ENCODE results near the gene CCDC88C.
A peak's percentile ranks its signal among the peaks of the same experiment; 100 is the strongest.
"Not testable (repeated sequence)": the region's sequence is repeated elsewhere in the genome, so short reads cannot be mapped to it uniquely, and the experiment has no call there.

CCDC88C gene

GRCh38 chr14:91272341-91273272, 145.0 kb downstream of the CCDC88C start:
- Histone ChIP-seq H3K4me3 (ENCODE audit: low read length in 2 of 2) (no peak overlapping the region), H3K36me3 (ENCODE audit: control insufficient read depth in 2 of 2, insufficient read depth in 2 of 2, low read length in 2 of 2) (no peaks in the 10 kb centered on the region), H3K9ac (ENCODE audit: low read length in 2 of 2) (no peak overlapping the region), H3K27me3 (ENCODE audit: control insufficient read depth in 1 of 2, insufficient read depth in 2 of 2, low read length in 2 of 2) (no peaks in the 10 kb centered on the region), H3K4me1 (ENCODE audit: control insufficient read depth, insufficient read depth, low read length) (peaks cover 30% of the 10 kb centered on the region), H3K9me3 (ENCODE audit: control insufficient read depth in 2 of 2, low read length in 2 of 2) (no peaks in the 10 kb centered on the region), H3K27ac (ENCODE audit: low read length) (no peak overlapping the region)

GRCh38 chr14:91271639-91272038, 146.0 kb downstream of the CCDC88C start:
- Histone ChIP-seq H3K27me3 (ENCODE audit: control insufficient read depth in 1 of 2, insufficient read depth in 2 of 2, low read length in 2 of 2) (no peaks in the 10 kb centered on the region), H3K27ac (ENCODE audit: low read length) (no peak overlapping the region), H3K36me3 (ENCODE audit: control insufficient read depth in 2 of 2, insufficient read depth in 2 of 2, low read length in 2 of 2) (no peaks in the 10 kb centered on the region), H3K9ac (ENCODE audit: low read length in 2 of 2) (no peak overlapping the region), H3K9me3 (ENCODE audit: control insufficient read depth in 2 of 2, low read length in 2 of 2) (no peaks in the 10 kb centered on the region), H3K4me3 (ENCODE audit: low read length in 2 of 2) (no peak overlapping the region), H3K4me1 (ENCODE audit: control insufficient read depth, insufficient read depth, low read length) (peaks cover 25% of the 10 kb centered on the region)

DNA sequence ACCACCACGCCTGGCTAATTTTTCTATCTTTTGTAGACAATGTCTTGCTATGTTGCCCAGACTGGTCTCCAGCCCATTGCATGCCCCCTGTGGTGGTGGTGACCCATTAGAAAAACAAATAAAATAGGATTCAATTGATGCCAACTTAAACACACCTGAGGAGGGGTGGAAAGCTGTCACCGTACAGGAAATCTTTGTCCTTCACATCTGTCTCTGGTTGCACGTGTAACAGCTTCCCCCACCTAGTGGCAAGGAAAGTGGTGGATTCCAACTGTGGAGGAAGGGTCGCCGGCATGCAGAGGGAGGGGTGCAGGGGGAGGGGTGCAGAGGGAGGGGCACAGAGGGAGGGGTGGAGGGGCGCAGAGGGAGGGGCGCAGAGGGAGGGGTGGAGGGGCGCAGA, 147.0 kb downstream of the CCDC88C start:
- Histone ChIP-seq H3K4me1 (ENCODE audit: control insufficient read depth, insufficient read depth, low read length) (peaks cover 17% of the 10 kb centered on the region), H3K27ac (ENCODE audit: low read length) (no peak overlapping the region), H3K9me3 (ENCODE audit: control insufficient read depth in 2 of 2, low read length in 2 of 2) (no peaks in the 10 kb centered on the region), H3K27me3 (ENCODE audit: control insufficient read depth in 1 of 2, insufficient read depth in 2 of 2, low read length in 2 of 2) (no peaks in the 10 kb centered on the region), H3K4me3 (ENCODE audit: low read length in 2 of 2) (no peak overlapping the region), H3K36me3 (ENCODE audit: control insufficient read depth in 2 of 2, insufficient read depth in 2 of 2, low read length in 2 of 2) (no peaks in the 10 kb centered on the region), H3K9ac (ENCODE audit: low read length in 2 of 2) (no peak overlapping the region)

DNA sequence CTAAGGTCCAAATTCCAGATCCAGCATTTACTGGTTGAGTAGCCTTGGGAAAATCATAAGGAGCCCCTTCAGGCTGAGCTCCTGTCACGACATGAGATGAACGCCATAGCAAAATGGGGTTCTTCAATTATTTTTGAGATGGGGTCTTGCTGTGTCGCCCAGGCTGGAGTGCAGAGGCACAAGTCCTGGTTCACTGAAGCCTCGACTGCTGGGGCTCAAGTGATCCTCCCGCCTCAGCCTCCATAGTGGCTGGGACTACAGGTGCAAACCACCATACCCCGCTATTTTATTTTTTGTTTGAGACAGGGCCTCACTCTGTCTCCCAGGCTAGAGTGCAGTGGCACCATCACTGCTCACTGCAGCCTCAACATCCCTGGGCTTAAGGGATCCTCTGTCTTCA, 147.4 kb downstream of the CCDC88C start:
- H3K9me3 ChIP-seq (ENCODE audit: control insufficient read depth in 2 of 2, low read length in 2 of 2), result no peaks in the 10 kb centered on the region
- no peaks in the 10 kb centered on the region for H3K36me3 ChIP-seq (ENCODE audit: control insufficient read depth in 2 of 2, insufficient read depth in 2 of 2, low read length in 2 of 2)
- no peak overlapping the region for H3K4me3 ChIP-seq (ENCODE audit: low read length in 2 of 2)
- peaks cover 17% of the 10 kb centered on the region for H3K4me1 ChIP-seq (ENCODE audit: control insufficient read depth, insufficient read depth, low read length)
- no peaks in the 10 kb centered on the region for H3K27me3 ChIP-seq (ENCODE audit: control insufficient read depth in 1 of 2, insufficient read depth in 2 of 2, low read length in 2 of 2)
- H3K27ac ChIP-seq (ENCODE audit: low read length), result no peak overlapping the region
- H3K9ac ChIP-seq (ENCODE audit: low read length in 2 of 2), result no peak overlapping the region

GRCh38 chr14:91269076-91269991, 148.3 kb downstream of the CCDC88C start:
- Histone ChIP-seq H3K27ac (ENCODE audit: low read length) (no peak overlapping the region), H3K27me3 (ENCODE audit: control insufficient read depth in 1 of 2, insufficient read depth in 2 of 2, low read length in 2 of 2) (no peaks in the 10 kb centered on the region), H3K4me3 (ENCODE audit: low read length in 2 of 2) (peak overlapping the region in 1 of 2 donors; percentile 29), H3K9me3 (ENCODE audit: control insufficient read depth in 2 of 2, low read length in 2 of 2) (no peaks in the 10 kb centered on the region), H3K4me1 (ENCODE audit: control insufficient read depth, insufficient read depth, low read length) (peaks cover 24% of the 10 kb centered on the region), H3K9ac (ENCODE audit: low read length in 2 of 2) (no peak overlapping the region), H3K36me3 (ENCODE audit: control insufficient read depth in 2 of 2, insufficient read depth in 2 of 2, low read length in 2 of 2) (no peaks in the 10 kb centered on the region)

GRCh38 chr14:91267965-91268437, 149.6 kb downstream of the CCDC88C start:
- Histone ChIP-seq H3K4me1 (ENCODE audit: control insufficient read depth, insufficient read depth, low read length) (peaks cover 29% of the 10 kb centered on the region), H3K27me3 (ENCODE audit: control insufficient read depth in 1 of 2, insufficient read depth in 2 of 2, low read length in 2 of 2) (no peaks in the 10 kb centered on the region), H3K4me3 (ENCODE audit: low read length in 2 of 2) (no peak overlapping the region), H3K36me3 (ENCODE audit: control insufficient read depth in 2 of 2, insufficient read depth in 2 of 2, low read length in 2 of 2) (no peaks in the 10 kb centered on the region), H3K27ac (ENCODE audit: low read length) (no peak overlapping the region), H3K9me3 (ENCODE audit: control insufficient read depth in 2 of 2, low read length in 2 of 2) (no peaks in the 10 kb centered on the region), H3K9ac (ENCODE audit: low read length in 2 of 2) (no peak overlapping the region)

DNA sequence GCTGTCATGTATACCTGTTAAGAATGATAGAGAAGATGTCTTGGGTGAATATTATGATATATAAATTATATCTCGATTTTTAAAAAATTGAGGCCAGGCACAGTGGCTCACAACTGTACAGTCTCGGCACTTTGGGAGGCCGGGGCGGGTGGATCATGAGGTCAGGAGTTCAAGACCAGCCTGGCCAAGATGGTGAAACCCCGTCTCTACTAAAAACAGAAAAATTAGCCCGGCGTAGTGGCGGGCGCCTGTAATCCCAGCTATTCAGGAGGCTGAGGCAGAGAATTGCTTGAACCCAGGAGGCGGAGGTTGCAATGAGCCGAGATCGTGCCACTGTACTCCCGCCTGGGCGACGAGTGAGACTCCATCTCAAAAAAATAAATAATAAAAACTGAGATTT, 151.3 kb downstream of the CCDC88C start:
- not testable (repeated sequence) for H3K9ac ChIP-seq (ENCODE audit: low read length in 2 of 2); H3K4me3 ChIP-seq (ENCODE audit: low read length in 2 of 2); H3K27ac ChIP-seq (ENCODE audit: low read length); H3K9me3 ChIP-seq (ENCODE audit: control insufficient read depth in 2 of 2, low read length in 2 of 2); H3K36me3 ChIP-seq (ENCODE audit: control insufficient read depth in 2 of 2, insufficient read depth in 2 of 2, low read length in 2 of 2); H3K27me3 ChIP-seq (ENCODE audit: control insufficient read depth in 1 of 2, insufficient read depth in 2 of 2, low read length in 2 of 2)
- peaks cover 25% of the 10 kb centered on the region for H3K4me1 ChIP-seq (ENCODE audit: control insufficient read depth, insufficient read depth, low read length)

DNA sequence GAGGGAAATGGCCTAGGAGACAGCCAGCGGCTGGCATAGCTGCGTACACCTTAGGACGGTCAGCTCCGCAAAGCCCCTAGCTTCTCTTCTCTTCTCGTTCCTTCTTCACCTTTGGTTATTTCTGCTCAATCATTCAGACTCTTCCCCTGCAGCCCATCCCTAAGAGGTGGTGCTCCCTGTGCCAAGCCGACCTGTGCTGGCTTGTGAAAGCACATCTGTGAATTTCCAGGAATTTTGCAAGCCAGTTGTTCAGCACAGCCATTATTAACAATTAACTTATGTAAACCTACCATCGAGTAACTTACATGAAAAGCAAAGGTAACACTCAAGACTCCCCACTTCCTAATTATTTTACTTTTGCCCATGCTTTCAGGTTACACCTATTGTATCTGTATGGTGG, 152.2 kb downstream of the CCDC88C start:
- no peak overlapping the region for H3K27ac ChIP-seq (ENCODE audit: low read length)
- no peaks in the 10 kb centered on the region for H3K36me3 ChIP-seq (ENCODE audit: control insufficient read depth in 2 of 2, insufficient read depth in 2 of 2, low read length in 2 of 2)
- H3K4me3 ChIP-seq (ENCODE audit: low read length in 2 of 2), result no peak overlapping the region
- no peaks in the 10 kb centered on the region for H3K27me3 ChIP-seq (ENCODE audit: control insufficient read depth in 1 of 2, insufficient read depth in 2 of 2, low read length in 2 of 2)
- peaks cover 24% of the 10 kb centered on the region for H3K4me1 ChIP-seq (ENCODE audit: control insufficient read depth, insufficient read depth, low read length)
- H3K9me3 ChIP-seq (ENCODE audit: control insufficient read depth in 2 of 2, low read length in 2 of 2), result no peaks in the 10 kb centered on the region
- no peak overlapping the region for H3K9ac ChIP-seq (ENCODE audit: low read length in 2 of 2)

GRCh38 chr14:91264151-91265150, 153.2 kb downstream of the CCDC88C start:
- peak overlapping the region; percentile 56 to 75 for H3K4me3 ChIP-seq (ENCODE audit: low read length in 2 of 2)
- H3K9me3 ChIP-seq (ENCODE audit: control insufficient read depth in 2 of 2, low read length in 2 of 2), result no peaks in the 10 kb centered on the region
- H3K9ac ChIP-seq (ENCODE audit: low read length in 2 of 2), result peak overlapping the region; percentile 29 to 47
- no peaks in the 10 kb centered on the region for H3K27me3 ChIP-seq (ENCODE audit: control insufficient read depth in 1 of 2, insufficient read depth in 2 of 2, low read length in 2 of 2)
- no peak overlapping the region for H3K27ac ChIP-seq (ENCODE audit: low read length)
- no peaks in the 10 kb centered on the region for H3K36me3 ChIP-seq (ENCODE audit: control insufficient read depth in 2 of 2, insufficient read depth in 2 of 2, low read length in 2 of 2)
- peaks cover 15% of the 10 kb centered on the region for H3K4me1 ChIP-seq (ENCODE audit: control insufficient read depth, insufficient read depth, low read length)

DNA sequence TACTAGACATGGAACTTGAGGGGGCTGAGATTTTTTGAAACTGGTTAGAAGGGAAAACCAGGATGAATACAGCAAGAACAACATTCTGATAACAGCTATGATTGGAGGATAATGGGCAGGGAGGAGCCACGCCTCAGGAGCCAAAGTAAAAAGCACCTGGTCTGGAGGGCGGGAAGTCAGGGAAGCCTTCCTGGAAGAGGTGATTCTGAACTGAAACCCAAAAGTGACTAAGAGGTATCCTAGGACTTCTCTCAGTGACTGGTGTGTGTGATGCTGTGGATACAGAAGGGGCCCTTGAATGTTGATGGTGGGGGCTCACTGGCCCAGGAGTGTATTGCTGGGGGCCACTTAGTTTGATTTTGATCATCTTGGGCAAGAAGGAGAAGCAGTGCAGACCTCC, 154.3 kb downstream of the CCDC88C start:
- H3K27ac ChIP-seq (ENCODE audit: low read length), result no peak overlapping the region
- H3K27me3 ChIP-seq (ENCODE audit: control insufficient read depth in 1 of 2, insufficient read depth in 2 of 2, low read length in 2 of 2), result no peaks in the 10 kb centered on the region
- H3K4me1 ChIP-seq (ENCODE audit: control insufficient read depth, insufficient read depth, low read length), result peaks cover 12% of the 10 kb centered on the region
- H3K4me3 ChIP-seq (ENCODE audit: low read length in 2 of 2), result peak overlapping the region in 1 of 2 donors; percentile 75
- H3K36me3 ChIP-seq (ENCODE audit: control insufficient read depth in 2 of 2, insufficient read depth in 2 of 2, low read length in 2 of 2), result no peaks in the 10 kb centered on the region
- H3K9me3 ChIP-seq (ENCODE audit: control insufficient read depth in 2 of 2, low read length in 2 of 2), result no peaks in the 10 kb centered on the region
- H3K9ac ChIP-seq (ENCODE audit: low read length in 2 of 2), result no peak overlapping the region
